ENCODE data around the gene COG5. TPM values are rescaled to one million over a fixed set of nuclear protein-coding genes. Genes with fewer than 3 reads are reported as not detected.

Gene COG5
- total and polyA plus RNA-seq, 9 of the 15 experiments (the other 6 are each of a cell fraction or from before 2014, with no cell fraction given), result 15.3 to 75.1 (median 56.4) TPM

- TF ChIP-seq MNT (conservative IDR thresholded peaks at IDR 0.05) (peak; percentile 73 to 90; a peak in 3 of 4 replicates), TAF15 (IDR thresholded peaks at IDR 0.05; ENCODE audit: low read depth, low read length) (no peak), ZEB2 (IDR thresholded peaks at IDR 0.05) (peak; percentile 61; the same call in 1 of the 2 replicates), CBX1 (IDR thresholded peaks at IDR 0.05; ENCODE audit: low read depth) (peak; percentile 91; the same call in 1 of the 2 replicates), SETDB1 (IDR thresholded peaks at IDR 0.05; ENCODE audit: low read length) (no peak), RFX1 (IDR thresholded peaks at IDR 0.05) (no peak), ZNF239 (CRISPR knock-in tag; IDR thresholded peaks at IDR 0.05) (no peak; the same call in 1 of the 2 replicates), SREBF1 (IDR thresholded peaks at IDR 0.05; ENCODE audit: borderline replicate concordance, low read depth, low read length) (no peak), KDM2B (CRISPR knock-in tag; IDR thresholded peaks at IDR 0.05) (no peak; the same call in 1 of the 2 replicates), U2AF1 (optimal IDR thresholded peaks at IDR 0.05; ENCODE audit: low read depth, low read length) (peak; percentile 92), ZNF347 (CRISPR knock-in tag; IDR thresholded peaks at IDR 0.05; ENCODE audit: low read depth) (no peak), NFRKB (IDR thresholded peaks at IDR 0.05; ENCODE audit: low read depth) (peak; percentile 2), ATF4 (CRISPR knock-in tag; IDR thresholded peaks at IDR 0.05) (peak; percentile 55), ETS2 (tag; IDR thresholded peaks at IDR 0.05; ENCODE audit: borderline replicate concordance, poor library complexity, severe bottlenecking) (peak; percentile 44), PYGO2 (tag; IDR thresholded peaks at IDR 0.05) (no peak), HEY1 (CRISPR knock-in tag; IDR thresholded peaks at IDR 0.05; ENCODE audit: borderline replicate concordance) (no peak), HMG20A (CRISPR knock-in tag; conservative IDR thresholded peaks at IDR 0.05) (0 out of 2 replicates have a peak, but pooled peaks have one; percentile 71), CXXC5 (CRISPR knock-in tag; IDR thresholded peaks at IDR 0.05) (peak; percentile 100), ZNF639 (CRISPR knock-in tag; conservative IDR thresholded peaks at IDR 0.05 in 1 of 2, IDR thresholded peaks at IDR 0.05 in 1 of 2) (peak in 1 of 2 experiments; percentile 84; a peak in 2 of 4 replicates), ZC3H8 (IDR thresholded peaks at IDR 0.05) (peak; percentile 68; the same call in 1 of the 2 replicates), SMC3 (conservative IDR thresholded peaks at IDR 0.05; ENCODE audit: insufficient read depth, low read depth, low read length) (no peak), NR2F6 (CRISPR knock-in tag; IDR thresholded peaks at IDR 0.05) (no peak)
These were observed 16.4 kb upstream of the COG5 start, which contains the start of gene BCAP29 (continued) for GRCh38 chr7:107579885-107580715.
